GM18519 (cell line): Measurements from ENCODE around the gene SNX14.

ENCODE experiments used
- ATAC-seq: cut with Tn5 transposase; IDR thresholded peaks from one replicate; pipeline ENCODE4 v1.9.1; 2021; ENCODE audit warnings: mild to moderate bottlenecking, moderate library complexity; ENCODE audit not compliant: unreplicated experiment, low FRiP score

The SNX14 gene

DNA sequence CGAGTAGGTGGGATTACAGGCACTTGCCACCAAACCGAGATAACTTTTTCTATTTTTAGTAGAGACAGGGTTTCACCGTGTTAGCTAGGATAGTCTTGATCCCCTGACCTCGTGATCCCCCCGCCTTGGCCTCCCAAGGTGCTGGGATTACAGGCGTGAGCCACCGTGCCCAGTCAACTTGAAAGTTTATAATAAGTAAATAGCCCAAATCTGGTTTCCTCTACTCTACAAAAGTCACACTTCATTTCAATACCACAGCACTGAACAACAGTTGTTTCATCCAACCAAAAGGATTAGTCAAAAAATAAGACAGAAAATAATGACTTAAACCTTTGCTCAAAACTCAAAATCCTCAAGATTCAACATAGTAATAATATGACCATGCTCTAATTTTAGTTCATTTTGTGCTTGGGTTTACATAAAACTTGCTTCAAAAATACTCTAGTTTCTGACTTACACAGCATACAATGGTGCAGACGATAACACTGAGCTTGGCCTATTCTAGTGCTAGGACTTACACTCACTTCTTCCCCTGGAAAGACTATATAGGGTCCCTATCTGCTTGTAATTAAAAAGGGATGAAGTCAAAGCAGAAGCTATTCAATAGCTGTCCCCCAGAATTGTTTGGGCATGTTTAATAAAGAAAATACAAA, 87.1 kb downstream of the SNX14 start:
- no peak for ATAC-seq

DNA sequence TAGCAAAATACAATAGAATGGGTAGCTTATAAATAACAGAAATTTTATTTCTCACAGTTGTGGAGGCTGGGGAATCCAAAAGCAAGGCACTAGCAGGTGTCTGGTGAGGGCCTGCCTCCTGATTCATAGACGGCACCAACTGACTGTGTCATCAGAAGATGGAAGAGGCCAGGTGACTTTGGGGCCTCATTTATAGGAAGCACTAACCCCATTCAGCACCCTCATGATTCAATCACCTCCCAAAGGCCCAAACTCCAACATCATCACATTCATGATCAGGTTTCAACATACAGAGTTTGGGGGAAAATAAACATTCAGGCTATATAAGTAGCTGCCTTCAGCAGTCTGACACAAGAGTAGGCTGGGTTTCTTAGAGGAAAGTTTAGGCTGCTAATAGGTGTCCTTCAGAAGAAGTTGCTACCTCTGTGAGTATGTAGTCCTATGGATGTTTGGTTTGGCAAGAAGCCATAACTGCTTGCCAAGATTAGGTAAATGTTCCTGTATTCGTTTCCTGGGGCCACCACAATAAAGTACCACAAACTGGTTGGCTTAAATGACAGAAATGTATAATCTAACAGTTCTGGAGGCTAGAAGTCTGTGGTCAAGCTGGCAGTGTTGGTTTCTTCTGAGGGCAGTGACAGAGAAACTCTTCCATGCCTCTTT, 94.9 kb downstream of the SNX14 start:
- no peak for ATAC-seq

DNA sequence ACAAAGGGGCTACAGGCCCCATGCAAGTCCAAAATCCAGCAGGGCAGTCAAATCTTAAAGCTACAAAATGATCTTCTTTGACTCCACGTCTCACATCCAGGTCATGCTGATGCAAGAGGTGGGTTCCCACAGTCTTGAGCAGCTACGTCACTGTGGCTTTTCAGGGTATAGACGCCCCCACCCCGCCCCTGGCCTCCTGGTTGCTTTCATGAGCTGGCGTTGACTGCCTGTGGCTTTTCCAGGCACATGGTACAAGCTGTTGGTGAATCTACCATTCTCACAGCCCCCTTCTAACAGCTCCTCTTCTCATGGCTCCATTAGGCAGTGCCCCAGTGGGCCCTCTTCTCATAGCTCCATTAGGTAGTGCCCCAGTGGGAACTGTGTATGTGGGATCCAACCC, 96.8 kb downstream of the SNX14 start:
- no peak for ATAC-seq

DNA sequence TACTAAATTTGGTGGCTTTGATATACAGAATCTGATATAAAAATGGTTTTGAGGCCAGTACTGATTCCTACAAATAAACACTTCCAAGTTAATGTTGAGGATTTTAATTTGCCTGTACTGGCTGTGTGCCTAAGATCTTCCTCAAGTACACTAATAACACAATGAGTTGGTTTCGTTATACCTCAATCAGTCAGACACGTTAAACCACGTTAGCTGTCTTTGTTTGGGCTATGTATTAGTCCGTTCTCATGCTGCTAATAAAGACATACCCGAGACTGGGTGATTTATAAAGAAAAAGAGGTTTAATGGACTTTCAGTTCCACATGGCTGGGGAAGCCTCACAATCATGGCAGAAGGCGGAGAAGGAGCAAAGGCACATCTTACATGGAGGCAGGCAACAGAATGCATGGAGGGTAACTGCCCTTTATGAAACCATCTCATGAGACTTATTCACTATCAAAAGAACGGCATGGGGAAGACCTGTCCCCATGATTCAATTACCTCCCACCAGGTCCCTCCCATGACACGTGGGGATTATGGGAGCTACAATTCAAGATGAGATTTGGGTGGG, 97.6 kb downstream of the SNX14 start:
- ATAC-seq = no peak

DNA sequence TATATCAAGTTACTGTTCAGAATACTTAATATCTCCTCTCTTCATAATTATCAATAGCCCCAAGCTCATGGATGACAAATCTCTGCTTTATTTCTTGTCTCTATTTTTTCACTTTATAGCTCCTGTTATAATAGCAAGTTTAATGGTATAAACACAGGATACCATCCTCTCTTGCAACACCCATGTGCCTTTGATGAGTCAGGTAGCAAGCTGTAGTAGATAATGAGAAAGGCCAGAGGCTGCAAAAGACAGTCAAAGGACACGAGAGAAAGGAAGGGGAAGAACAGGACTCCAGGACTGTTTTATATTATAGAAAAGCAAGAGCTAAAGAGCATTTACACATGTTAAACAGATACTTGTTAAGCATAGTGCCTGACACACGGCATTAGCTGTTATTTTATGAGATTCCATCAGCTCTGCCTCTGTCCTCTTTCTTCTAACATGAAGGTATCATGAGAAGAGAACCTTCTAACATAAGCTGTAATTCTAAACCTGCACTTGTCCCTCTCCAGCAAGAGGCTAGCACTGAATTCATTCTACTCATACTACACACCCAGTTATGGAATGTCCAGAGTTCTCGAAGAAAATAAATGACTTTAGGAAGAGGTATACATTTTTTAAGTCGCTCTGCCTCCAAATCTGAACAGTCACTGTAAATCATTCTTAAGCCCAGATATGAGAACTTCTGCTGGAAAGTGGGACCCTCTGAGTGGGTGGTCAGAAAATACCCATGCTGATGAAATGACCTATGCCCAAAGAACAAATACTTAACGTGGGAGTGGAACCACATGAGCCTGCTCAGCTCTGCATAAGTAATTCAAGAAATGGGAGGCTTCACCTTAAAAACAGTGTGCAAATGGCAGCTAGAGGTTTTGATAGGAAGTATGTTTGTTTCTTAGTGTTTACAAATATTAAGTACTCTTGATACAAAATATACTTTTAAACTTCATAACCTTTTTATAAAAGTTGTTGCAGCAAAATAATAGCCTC, 98.8 kb downstream of the SNX14 start:
- no peak for ATAC-seq

DNA sequence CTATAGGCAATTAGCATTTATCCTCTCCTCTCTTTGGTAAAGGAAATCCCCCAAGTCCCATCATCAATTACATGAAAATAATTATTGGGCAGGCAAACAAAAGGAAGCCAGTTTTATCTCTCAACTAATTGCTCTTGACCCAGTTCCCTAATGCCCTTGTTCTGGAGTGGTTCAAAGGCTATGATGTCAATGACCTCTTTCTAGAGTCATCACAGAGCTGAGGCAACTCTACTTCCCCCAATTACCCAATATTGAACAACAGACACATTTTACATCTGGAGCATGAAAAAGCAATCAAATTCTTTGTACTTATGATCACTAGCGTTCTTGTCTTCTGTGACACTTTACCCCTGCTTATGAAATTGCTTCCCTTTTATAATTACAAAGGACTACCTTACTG, 100.3 kb downstream of the SNX14 start:
- ATAC-seq = no peak

DNA sequence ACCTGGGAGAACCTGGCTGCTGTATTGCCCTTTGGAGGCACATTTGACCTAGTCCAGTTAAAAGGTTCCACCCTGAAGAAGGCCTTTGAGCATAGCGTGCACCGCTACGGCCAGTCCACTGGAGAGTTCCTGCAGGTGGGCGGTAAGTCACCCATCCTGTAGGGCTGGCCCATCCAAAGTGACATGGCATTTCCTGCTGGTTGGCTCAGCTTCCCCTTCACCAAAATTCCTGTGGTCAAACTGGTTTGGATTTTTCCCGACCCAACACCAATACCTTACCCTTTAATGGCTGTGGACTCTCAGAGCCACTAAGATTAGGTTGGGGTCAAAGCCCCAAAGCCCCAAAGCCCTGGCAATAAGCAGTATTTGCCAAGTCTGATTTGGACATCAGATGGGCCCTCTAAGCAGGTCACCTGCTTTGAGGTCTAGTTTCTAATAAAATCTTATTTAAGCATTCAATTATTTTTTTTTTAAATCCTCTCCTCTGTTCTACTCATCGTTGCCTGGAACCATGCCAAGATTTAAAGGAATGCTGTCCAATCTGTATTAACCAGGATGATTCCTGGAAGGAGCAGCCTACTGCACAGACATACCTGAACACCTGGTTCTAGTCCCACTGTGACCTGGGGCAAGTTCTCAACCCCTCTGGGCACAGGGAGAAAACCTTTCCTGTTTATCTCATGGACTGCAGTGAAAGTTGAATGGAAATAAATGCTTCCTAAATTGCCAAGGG, 103.0 kb downstream of the SNX14 start:
- ATAC-seq = no peak

DNA sequence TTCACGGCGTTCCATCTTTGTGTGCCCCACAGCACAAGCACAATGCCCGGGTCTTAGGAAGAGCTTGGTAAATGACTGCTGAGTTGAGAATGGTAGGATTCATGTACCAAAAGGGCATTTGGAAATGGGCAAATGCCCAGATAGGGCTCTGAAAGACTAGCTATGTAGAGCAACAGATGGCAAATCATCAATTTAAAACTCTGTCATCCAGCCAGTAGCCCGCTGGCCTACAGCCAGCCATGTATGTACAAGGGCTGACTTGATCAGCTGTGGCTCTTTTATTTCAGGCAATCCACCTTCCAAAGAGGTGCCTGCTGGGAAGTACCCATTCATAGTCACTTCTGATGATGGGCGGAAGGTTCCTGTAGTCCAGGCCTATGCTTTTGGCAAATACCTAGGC, 108.7 kb downstream of the SNX14 start:
- ATAC-seq = no peak

DNA sequence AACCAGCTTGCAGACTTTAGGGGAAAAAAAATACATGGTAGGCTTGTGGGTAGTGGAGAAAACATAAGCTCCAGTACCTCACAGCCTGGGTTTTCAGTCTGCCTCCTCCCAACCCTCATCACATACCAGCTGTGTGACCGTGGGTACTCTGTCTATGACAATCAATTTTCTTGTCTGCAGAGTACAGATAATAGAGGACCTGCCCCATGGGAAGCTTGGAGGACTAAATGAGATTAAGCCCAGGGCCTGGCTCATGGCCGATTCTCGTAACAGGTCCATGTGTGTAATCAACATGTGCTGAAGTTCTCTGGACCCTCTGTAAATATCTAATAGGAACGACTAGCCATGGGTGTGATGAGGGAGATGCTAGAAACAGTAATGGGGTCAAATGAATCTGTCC, 109.8 kb downstream of the SNX14 start:
- ATAC-seq = no peak

DNA sequence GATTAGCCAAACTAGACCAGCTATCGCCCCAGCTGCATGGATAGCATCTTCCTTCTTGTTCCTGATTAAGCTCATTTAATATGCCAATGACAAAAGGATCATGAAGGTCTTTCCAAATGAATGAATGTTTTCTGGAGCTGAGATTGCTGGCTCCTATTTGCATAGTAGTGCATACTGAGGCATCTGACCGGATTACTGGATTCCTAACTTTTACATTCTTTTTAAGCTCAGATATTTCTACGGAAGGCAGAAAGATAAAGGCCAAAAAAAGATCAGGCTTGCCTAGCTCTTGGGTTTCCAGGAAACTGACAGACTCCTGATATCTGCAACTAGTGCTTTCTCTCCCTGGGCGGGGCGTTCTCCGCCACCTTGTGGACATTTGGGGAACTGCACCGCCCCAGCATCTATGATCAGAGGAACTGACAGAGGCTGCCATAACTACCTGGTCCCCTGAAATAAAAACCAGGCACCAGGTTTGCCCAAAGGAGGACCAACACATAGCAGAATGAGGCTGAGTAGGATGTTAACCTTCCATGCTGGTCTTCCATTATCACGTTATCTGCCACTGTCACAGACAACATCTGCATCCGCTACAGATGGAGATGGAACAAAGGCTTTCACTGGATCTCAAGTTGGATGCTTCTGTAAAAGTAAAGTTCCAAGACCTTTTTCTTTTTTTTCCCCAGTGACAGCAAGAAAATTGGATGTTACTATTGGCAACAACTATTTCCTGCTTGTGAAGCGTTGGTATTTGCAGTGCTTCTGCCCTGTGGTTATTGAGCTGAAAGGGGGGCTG, 110.6 kb downstream of the SNX14 start:
- peak; percentile 85 for ATAC-seq

DNA sequence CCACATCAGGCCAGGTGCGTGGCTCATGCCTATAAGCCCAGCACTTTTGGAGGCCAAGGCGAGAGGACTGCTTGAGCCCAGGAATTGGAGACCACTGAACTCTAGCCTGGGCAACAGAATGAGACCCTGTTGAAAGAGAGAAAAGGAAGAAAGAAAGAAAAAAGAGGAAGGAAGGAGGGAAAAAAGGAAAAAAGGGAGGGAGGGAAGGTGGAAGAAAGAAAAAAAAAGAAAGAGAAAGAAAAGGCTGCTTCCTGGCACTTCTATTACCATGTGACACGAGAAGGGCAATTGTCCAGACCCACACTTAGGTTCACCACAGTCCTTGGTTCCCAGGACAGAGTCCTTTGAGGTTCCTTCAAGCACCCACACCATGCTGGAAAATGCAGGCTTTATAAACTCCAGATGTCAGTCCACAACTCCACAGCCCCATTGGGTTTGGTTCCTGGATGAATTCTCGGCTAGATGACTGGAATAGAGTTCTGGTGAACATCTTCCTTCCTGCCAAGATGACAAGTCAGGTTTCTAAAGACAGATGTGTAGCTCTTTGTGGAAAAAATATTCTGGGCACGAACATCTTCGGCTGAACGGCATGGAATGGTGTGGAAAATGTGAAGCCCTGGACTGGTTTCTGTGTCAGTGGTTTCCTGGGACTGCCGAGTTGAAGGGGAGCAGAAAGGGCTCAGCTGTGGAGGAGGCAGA, 111.3 kb downstream of the SNX14 start:
- no peak for ATAC-seq

DNA sequence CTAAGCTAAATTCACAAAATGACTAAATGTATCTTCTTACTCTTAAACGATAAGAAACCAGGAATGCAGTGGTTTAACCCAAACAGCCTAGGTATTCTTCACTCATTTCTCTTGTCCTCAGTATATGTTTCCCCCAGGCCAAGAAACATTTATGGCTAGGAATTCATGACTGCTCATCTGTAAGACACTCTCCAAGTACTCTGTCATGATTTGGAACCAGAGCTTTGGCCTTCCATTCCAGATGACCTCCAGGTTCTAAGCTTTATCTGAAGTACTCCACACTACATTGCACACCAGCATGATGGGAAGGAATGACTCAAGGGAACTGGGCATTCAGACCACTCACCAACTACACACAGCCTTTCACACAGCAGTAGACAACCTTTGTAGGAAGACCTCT, 114.5 kb downstream of the SNX14 start:
- ATAC-seq = no peak

DNA sequence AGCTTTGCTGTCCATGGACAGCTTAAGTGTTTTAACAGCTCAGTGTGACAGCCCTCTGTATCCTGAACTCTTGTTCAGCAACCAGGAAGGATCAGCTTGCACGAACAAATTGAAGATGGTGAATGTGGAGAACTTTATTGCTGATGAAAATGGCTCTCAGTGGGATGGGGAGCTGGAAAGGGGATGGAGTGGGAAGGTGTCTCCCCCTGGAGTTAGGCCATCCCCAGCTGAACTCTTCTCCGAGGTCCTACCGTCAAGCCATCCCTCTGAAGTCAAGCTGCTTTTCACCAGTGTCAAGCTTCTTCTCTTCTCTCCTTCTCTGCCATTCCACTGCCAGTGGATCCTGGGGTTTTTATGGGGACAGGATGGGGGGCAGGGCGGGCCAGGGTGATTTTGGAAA, 117.1 kb downstream of the SNX14 start:
- no peak for ATAC-seq

DNA sequence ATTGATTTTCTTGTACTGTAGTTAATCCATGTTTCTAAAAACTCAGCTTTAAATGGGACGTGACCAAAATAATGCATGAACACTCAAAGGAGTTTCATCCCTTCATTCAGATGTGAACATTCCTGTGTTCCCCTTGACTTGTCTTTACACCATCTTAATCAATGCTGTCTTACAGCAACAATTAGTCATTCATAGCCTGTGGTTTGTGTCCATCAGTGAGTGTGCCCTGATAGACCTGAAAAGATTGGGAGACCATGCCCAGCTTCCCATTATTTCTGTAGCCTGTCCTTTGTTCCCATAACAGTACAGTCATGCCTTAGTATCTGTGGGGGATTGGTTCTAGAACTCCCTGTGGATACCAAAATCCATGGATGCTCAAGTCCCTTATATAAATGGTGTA, 119.9 kb downstream of the SNX14 start:
- no peak for ATAC-seq

DNA sequence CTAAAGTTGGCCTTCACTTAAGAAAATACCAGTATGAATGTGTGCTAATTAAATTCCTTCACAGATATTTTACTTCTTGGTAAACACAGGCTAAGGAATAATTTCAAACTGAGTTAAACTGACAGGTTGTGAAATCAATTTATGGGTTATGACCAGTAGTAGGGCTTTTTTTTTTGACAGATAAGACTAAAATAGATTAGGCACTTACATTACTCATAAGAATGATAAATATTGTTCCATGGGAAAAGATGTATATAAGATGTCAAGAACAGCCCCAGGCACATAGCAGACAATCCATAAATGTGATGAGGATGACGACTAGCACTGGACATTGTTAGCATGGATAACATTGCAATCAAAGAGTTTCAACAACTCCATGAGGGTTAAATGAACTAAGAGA, 120.9 kb downstream of the SNX14 start:
- ATAC-seq = no peak

DNA sequence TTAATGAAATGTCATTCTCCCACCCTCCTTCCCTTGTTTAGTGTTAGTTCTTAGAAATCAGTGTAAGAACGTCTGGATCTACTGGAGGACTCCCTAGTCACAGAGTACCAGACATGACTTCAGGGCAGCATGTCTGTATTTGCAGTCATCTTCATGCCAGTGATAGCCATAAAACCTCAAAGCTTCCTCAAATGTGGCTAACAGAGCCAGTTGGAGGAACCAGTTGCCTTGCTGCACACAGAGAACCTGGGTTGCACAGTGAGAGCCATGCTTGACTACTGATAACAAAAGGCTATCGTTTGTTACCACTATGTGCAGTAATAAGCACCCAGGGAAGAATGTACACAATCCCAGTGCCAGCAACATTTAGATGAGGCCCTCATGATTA, 123.6 kb downstream of the SNX14 start:
- ATAC-seq = no peak

DNA sequence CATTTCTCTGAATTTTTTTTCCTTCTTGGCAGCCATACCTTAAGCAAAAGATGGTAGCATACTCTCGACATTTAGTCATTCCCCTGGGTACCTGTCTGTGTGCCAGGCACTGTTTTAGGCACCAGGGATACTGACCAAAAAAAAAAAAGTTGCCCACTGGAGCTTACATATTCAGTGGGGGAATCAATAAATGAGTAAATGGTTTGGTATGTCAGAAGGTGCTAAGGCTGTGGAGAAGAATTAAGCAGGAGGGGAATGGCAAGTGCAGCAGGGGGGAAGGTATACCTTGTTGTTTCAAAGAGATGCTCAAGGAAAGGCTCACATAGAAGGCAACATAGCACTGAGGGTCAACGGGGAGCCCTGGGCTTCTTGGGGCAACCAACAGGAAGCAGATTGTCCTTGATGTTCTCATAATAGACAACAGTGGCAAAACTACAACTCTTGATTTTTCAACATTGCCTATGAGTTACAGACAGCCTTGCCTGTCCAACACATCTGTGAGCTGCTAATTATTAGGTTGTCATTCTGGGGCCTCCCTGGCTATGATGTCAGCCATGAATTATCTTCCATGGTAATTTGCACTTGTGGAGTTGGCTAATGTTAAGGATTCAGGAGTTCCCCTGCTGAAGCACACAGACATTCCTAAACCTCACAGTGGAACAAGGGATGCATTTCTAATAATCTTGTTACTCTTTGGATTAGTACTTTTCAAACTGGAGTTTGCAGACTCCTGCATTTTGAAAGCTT, 124.2 kb downstream of the SNX14 start:
- no peak for ATAC-seq

DNA sequence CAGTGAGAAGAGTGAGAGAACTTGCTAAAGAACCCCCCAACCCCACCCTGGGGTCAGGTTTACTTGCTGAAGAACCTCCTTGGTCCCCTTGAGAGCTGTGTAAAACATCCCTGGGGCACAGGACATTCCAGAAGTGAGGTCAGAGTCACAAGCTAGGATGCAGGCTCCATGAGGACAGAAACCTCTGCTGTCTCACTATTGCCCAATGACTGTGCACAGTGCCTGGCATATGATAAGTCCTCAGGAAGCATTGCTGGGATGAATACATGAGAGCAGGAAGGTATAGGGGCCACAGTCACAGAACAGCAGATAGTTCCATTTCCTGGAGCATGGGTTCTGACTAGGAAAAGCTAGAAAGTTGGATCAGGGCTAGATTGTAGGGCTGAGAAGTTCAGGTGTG, 125.3 kb downstream of the SNX14 start:
- no peak for ATAC-seq
